HepG2 (cell line): ENCODE measurements around the gene TAS2R38. TPM values are rescaled to one million over a fixed set of nuclear protein-coding genes. Genes with fewer than 3 reads are reported as not detected.

ENCODE experiments used
- ATAC-seq: fragments of 200-7000 bp; cut with Tn5 transposase; 3 replicates; pipeline ENCODE4 v1.9.1; 2020; ENCODE audit warnings: mild to moderate bottlenecking, moderate library complexity
- BruUV-seq: library from RNA; stranded (reverse); fragments of 400-500 nt; replicated peaks from 2 replicates; lab custom pipeline; 2021; lab: Mats Ljungman, UMichigan
- CTCF ChIA-PET: fragments of 300-600 bp; formaldehyde crosslinking; extraction: SDS; loops from one replicate; lab custom pipeline; 2021; ENCODE audit warnings: low total read pairs, inconsistent platforms, low intra/inter-chr PET ratio; lab: Yijun Ruan, JAX
- POLR2A ChIA-PET: fragments of 350-600 bp; sonication (Branson Sonifier 250); formaldehyde crosslinking; loops from one replicate; lab custom pipeline; 2020; ENCODE audit warnings: antibody characterized with exemption, inconsistent platforms; lab: Yijun Ruan, JAX
- DNase-seq: peaks from one replicate; pipeline ENCODE4 v3.0.0-alpha.2; 2015; ENCODE audit warnings: low spot score
- FAIRE-seq: peaks from 3 replicates; lab custom pipeline; 2011; peaks lifted over from hg19 to GRCh38; lab: Jason Lieb, UNC
- H2AFZ ChIP-seq: one replicate; pipeline ENCODE4 v1.6.1; 2011; ENCODE audit warnings: low read length, inconsistent platforms
- H3K27ac ChIP-seq: fragments of 300-600 bp; 3 replicates; pipeline ENCODE4 v1.8.0; 2011; ENCODE audit warnings: mixed run types, mild to moderate bottlenecking, mixed read lengths, low read length, inconsistent platforms; ENCODE audit not compliant: insufficient read depth; ENCODE audit errors: extremely low read length
- H3K27me3 ChIP-seq, 2 experiments: fragments of 200-600 bp in 1 of 2; 2 replicates in 1 of 2; 3 replicates in 1 of 2; pipeline versions ENCODE4 v1.6.0 to v1.8.0; 2011; ENCODE audit warnings: low read length in 2 of 2, mild to moderate bottlenecking in 2 of 2, moderate library complexity in 2 of 2, inconsistent platforms in 1 of 2; ENCODE audit not compliant: insufficient read depth in 2 of 2, control insufficient read depth in 1 of 2
- H3K36me3 ChIP-seq, 2 experiments: fragments of 200-600 bp in 1 of 2; replicated peaks in 1 of 2; 2 replicates in 1 of 2; 3 replicates in 1 of 2; pipeline versions ENCODE4 v1.5.1 to v1.8.0; 2011; ENCODE audit warnings: low read length in 2 of 2, inconsistent platforms in 1 of 2; ENCODE audit not compliant: insufficient read depth in 2 of 2, control insufficient read depth in 1 of 2
- H3K4me1 ChIP-seq: 2 replicates; pipeline ENCODE4 v1.5.1; 2012; ENCODE audit warnings: low read length, inconsistent platforms; ENCODE audit not compliant: insufficient read depth
- H3K4me2 ChIP-seq: 2 replicates; pipeline ENCODE4 v1.6.0; 2011; ENCODE audit warnings: low read depth, low read length, inconsistent platforms
- H3K4me3 ChIP-seq, 3 experiments: fragments of 200-600 bp in 1 of 3; sonication (generic), shearing (Covaris generic) in 1 of 3; replicated peaks in 1 of 3; 2 replicates each; pipeline ENCODE4 v1.5.1; 2011 to 2016; ENCODE audit warnings: low read length in 3 of 3, inconsistent platforms in 2 of 3, low read depth in 2 of 3, mild to moderate bottlenecking in 2 of 3, control low read depth in 1 of 3, mixed read lengths in 1 of 3; ENCODE audit not compliant: insufficient read depth in 1 of 3
- H3K79me2 ChIP-seq: one replicate; pipeline ENCODE4 v1.6.1; 2011; ENCODE audit warnings: low read length, inconsistent platforms; ENCODE audit not compliant: insufficient read depth
- H3K9ac ChIP-seq: 2 replicates; pipeline ENCODE4 v1.6.0; 2011; ENCODE audit warnings: mild to moderate bottlenecking, low read depth, low read length, inconsistent platforms; ENCODE audit not compliant: insufficient read depth
- H3K9me3 ChIP-seq: 2 replicates; pipeline ENCODE4 v1.5.1; 2012; ENCODE audit warnings: mild to moderate bottlenecking, low read length
- H4K20me1 ChIP-seq: 2 replicates; pipeline ENCODE4 v1.6.0; 2011; ENCODE audit warnings: inconsistent platforms, mild to moderate bottlenecking, low read length, moderate library complexity; ENCODE audit not compliant: insufficient read depth
- AKAP8 ChIP-seq: sonication (generic); formaldehyde crosslinking; IDR thresholded peaks from 2 replicates; pipeline ENCODE4 v1.5.1; 2020; ENCODE audit warnings: mild to moderate bottlenecking, missing genetic modification reagents
- ATF7 ChIP-seq, 2 experiments: fragments of 450-650 bp in 1 of 2; sonication (generic) in 1 of 2; formaldehyde crosslinking in 1 of 2; IDR thresholded peaks; 2 replicates each; pipeline versions ENCODE4 v1.4.0 to v1.6.1; 2016 to 2020; ENCODE audit warnings: antibody characterized with exemption in 1 of 2, mild to moderate bottlenecking in 1 of 2, missing genetic modification reagents in 1 of 2
- NR2F2 ChIP-seq: IDR thresholded peaks from 2 replicates; pipeline ENCODE4 v1.6.1; 2012; ENCODE audit warnings: low read depth, inconsistent platforms, borderline replicate concordance
- TBX3 ChIP-seq: fragments of 450-650 bp; IDR thresholded peaks from 2 replicates; pipeline ENCODE4 v1.6.1; 2017; ENCODE audit warnings: antibody characterized with exemption, mild to moderate bottlenecking, inconsistent platforms, borderline replicate concordance
- ZFP1 ChIP-seq: IDR thresholded peaks from 2 replicates; pipeline ENCODE4 v1.6.1; 2016
- ZNF207 ChIP-seq: fragments of 450-650 bp; IDR thresholded peaks from 2 replicates; pipeline ENCODE4 v1.6.1; 2016; ENCODE audit warnings: antibody characterized with exemption, borderline replicate concordance
- ZNF3 ChIP-seq: IDR thresholded peaks from 2 replicates; pipeline ENCODE4 v1.7.0; 2017; ENCODE audit warnings: inconsistent platforms
- ZNF510 ChIP-seq: sonication (generic); formaldehyde crosslinking; IDR thresholded peaks from 2 replicates; pipeline ENCODE4 v1.4.0; 2020; ENCODE audit warnings: low read depth, mild to moderate bottlenecking, missing genetic modification reagents
- ZNF652 ChIP-seq: IDR thresholded peaks from 2 replicates; pipeline ENCODE4 v1.6.1; 2016; ENCODE audit warnings: low read depth, borderline replicate concordance
- ZNF784 ChIP-seq: sonication (generic); formaldehyde crosslinking; IDR thresholded peaks from 2 replicates; pipeline ENCODE4 v1.5.1; 2020; ENCODE audit warnings: missing genetic modification reagents, mild to moderate bottlenecking, borderline replicate concordance
- WGBS: methylation state at CpG from one replicate; pipeline ENCODE4 v1.1.6; 2017; ENCODE audit warnings: low lambda C conversion rate; 5-methylcytosine and 5-hydroxymethylcytosine counted together
- in situ Hi-C: cut with HindIII; loops from 2 replicates; pipeline ENCODE4 v1.10.0; 2017; ENCODE audit warnings: low pct_unique_long_range_greater_than_20kb; ENCODE audit not compliant: extremely low pct_ligation_motif_present
- intact Hi-C: fragments of 100-400 bp; cut with micrococcal nuclease; formaldehyde crosslinking; loops from one replicate; pipeline ENCODE4 v1.10.0; 2022; ENCODE audit not compliant: unreplicated experiment
- polyA plus RNA-seq, 8 experiments: library from polyadenylated mRNA; depleted of rRNA in 3 of 8; stranded (reverse) in 7 of 8; unstranded in 1 of 8; fragments of >200 nt; fragmentation: Illumina TruSeq in 4 of 8; extraction: Trizol in 4 of 8; gene quantifications; 2 replicates each; pipeline versions ENCODE4 v1.2.1 to v1.2.3, GENCODE V29; 2011 to 2016; ENCODE audit warnings: low read depth in 4 of 8, missing spikeins in 1 of 8, mixed read lengths in 1 of 8; ENCODE audit not compliant: insufficient read depth in 1 of 8
- total RNA-seq, 5 experiments: library from RNA; depleted of rRNA; stranded (reverse); fragments of >200 nt; fragmentation: Illumina TruSeq; extraction: Trizol; gene quantifications; 2 replicates each; pipeline ENCODE4 v1.2.3, GENCODE V29; 2016; ENCODE audit warnings: low read depth in 1 of 5

TAS2R38 gene
- total and polyA plus RNA-seq, 2 of the 13 experiments (the other 11 are each of a cell fraction or from before 2014, with no cell fraction given), result not detected

- Histone ChIP-seq H3K9ac (no peak overlapping the region), H3K9me3 (no peaks in the 10 kb centered on the region), H3K4me3 (no peak overlapping the region), H4K20me1 (no peaks in the 10 kb centered on the region), H2AFZ (no peak overlapping the region)
- CTCF ChIA-PET, result no interaction called here
- no peak for ATAC-seq
- no peak for TF ChIP-seq AKAP8 (CRISPR knock-in tag)
- TF ChIP-seq ZFP1 (CRISPR knock-in tag), result no peak
- TF ChIP-seq NR2F2, result no peak
- TF ChIP-seq ZNF784 (CRISPR knock-in tag), result no peak
- TF ChIP-seq TBX3, result no peak
- TF ChIP-seq ATF7 (IDR thresholded peaks at IDR 0.05), result no peak
- no peak for TF ChIP-seq ATF7 (CRISPR knock-in tag; IDR thresholded peaks at IDR 0.05)
- no peak for TF ChIP-seq ZNF207
- no peak for TF ChIP-seq ZNF510 (CRISPR knock-in tag)
- TF ChIP-seq ZNF652 (CRISPR knock-in tag), result no peak
- TF ChIP-seq ZNF3, result no peak
- TF ChIP-seq, all 625 proteins: peak for 0
- intact Hi-C loops (no loop called here), in situ Hi-C loops (no loop called here)
- H3K27ac ChIP-seq, result no peak overlapping the region
- FAIRE-seq (no peak), DNase-seq (no peak)
- no TSS peak for BruUV-seq
- 22% methylated on average over 2 of the region's 2 CpGs for WGBS
- no peaks in the 10 kb centered on the region for H3K79me2 ChIP-seq
- no peak overlapping the region for H3K4me2 ChIP-seq
- no peaks in the 10 kb centered on the region for H3K27me3 ChIP-seq
- POLR2A ChIA-PET, result no interaction called here
- H3K4me1 ChIP-seq, result no peaks in the 10 kb centered on the region
- H3K36me3 ChIP-seq, result no peaks in the 10 kb centered on the region
Measured at GRCh38 chr7:141928146-141928844, 45.3 kb downstream of the TAS2R38 start.

Other genes starting within 250 kb of the TAS2R38 start
- 254 and 363 TPM in 2 replicates for gene SSBP1, start 235.4 kb downstream of the TAS2R38 start, total RNA-seq (2016; rRNA removed; fragmentation: Illumina TruSeq; extraction: Trizol)
- gene SSBP1, start 235.4 kb downstream of the TAS2R38 start, polyA plus RNA-seq (2011; rRNA removed), result 52.9 and 64.4 TPM in 2 replicates
- 0.55 and 1.1 TPM in 2 replicates for gene TAS2R3, start 209.7 kb downstream of the TAS2R38 start, total RNA-seq (2016; rRNA removed; fragmentation: Illumina TruSeq; extraction: Trizol)
- 0.72 and 0.74 TPM in 2 replicates for gene TAS2R3, start 209.7 kb downstream of the TAS2R38 start, polyA plus RNA-seq (2011; rRNA removed)
- 0.28 and 0.80 TPM in 2 replicates for gene TAS2R4, start 197.1 kb downstream of the TAS2R38 start, total RNA-seq (2016; rRNA removed; fragmentation: Illumina TruSeq; extraction: Trizol)
- 0.69 and 0.71 TPM in 2 replicates for gene TAS2R4, start 197.1 kb downstream of the TAS2R38 start, polyA plus RNA-seq (2011; rRNA removed)
- 0.65 and 1.7 TPM in 2 replicates for gene TAS2R5, start 183.6 kb downstream of the TAS2R38 start, total RNA-seq (2016; rRNA removed; fragmentation: Illumina TruSeq; extraction: Trizol)
- 2.9 and 4.5 TPM in 2 replicates for gene TAS2R5, start 183.6 kb downstream of the TAS2R38 start, polyA plus RNA-seq (2011; rRNA removed)
- not detected in 2 replicates for gene PRSS37, start 132.3 kb downstream of the TAS2R38 start, total RNA-seq (2016; rRNA removed; fragmentation: Illumina TruSeq; extraction: Trizol)
- gene PRSS37, start 132.3 kb downstream of the TAS2R38 start, polyA plus RNA-seq (2011; rRNA removed), result not detected in 2 replicates
- gene OR9A4, start 57.4 kb downstream of the TAS2R38 start, total RNA-seq (2016; rRNA removed; fragmentation: Illumina TruSeq; extraction: Trizol), result not detected in 2 replicates
- 0.10 TPM in 1 of 2 replicates, not detected in the other for gene OR9A4, start 57.4 kb downstream of the TAS2R38 start, polyA plus RNA-seq (2011; rRNA removed)
- gene CLEC5A, start 26.8 kb downstream of the TAS2R38 start, total RNA-seq (2016; rRNA removed; fragmentation: Illumina TruSeq; extraction: Trizol), result not detected in 2 replicates
- not detected in 2 replicates for gene CLEC5A, start 26.8 kb downstream of the TAS2R38 start, polyA plus RNA-seq (2011; rRNA removed)
- gene MGAM, start 22.1 kb upstream of the TAS2R38 start, total RNA-seq (2016; rRNA removed; fragmentation: Illumina TruSeq; extraction: Trizol), result 0.03 and 0.20 TPM in 2 replicates
- gene MGAM, start 22.1 kb upstream of the TAS2R38 start, polyA plus RNA-seq (2011; rRNA removed), result 0.16 and 0.34 TPM in 2 replicates
- gene MGAM2, start 137.9 kb upstream of the TAS2R38 start, total RNA-seq (2016; rRNA removed; fragmentation: Illumina TruSeq; extraction: Trizol), result not detected in 2 replicates
- 0.21 and 0.29 TPM in 2 replicates for gene MGAM2, start 137.9 kb upstream of the TAS2R38 start, polyA plus RNA-seq (2011; rRNA removed)